Measurements from ENCODE around the gene SNRNP200. TPM values are rescaled to one million over a fixed set of nuclear protein-coding genes. Genes with fewer than 3 reads are reported as not detected.

SNRNP200 gene
- total RNA-seq, 1 experiment from 2014 or later, result 231 TPM

GRCh38 chr2:96319396-96319795 lies 14.1 kb upstream of the SNRNP200 start:
- ATAC-seq (no peak), DNase-seq (ENCODE audit: low read depth, low spot score) (no peak)
- no TSS peak for BruUV-seq (replicated peaks)
- H3K4me3 ChIP-seq (ENCODE audit: low read depth in 2 of 2, low read length in 2 of 2), result no peak overlapping the region
- intact Hi-C loops (cut with micrococcal nuclease; ENCODE audit: unreplicated experiment) (no loop called here), in situ Hi-C loops (cut with HindIII; ENCODE audit: low pct_unique_long_range_greater_than_20kb, low sequenced_read_pairs) (no loop called here)
- no peak overlapping the region for H3K27ac ChIP-seq (ENCODE audit: low read length)
- no peaks in the 10 kb centered on the region for H3K36me3 ChIP-seq (ENCODE audit: control insufficient read depth, insufficient read depth, low read length)
- ChIA-PET POLR2A (interaction anchor here (0.6 kb wide), 1 partner anchor 17 kb away, joined by 3 read pairs; no protein-coding TSS in a partner anchor), CTCF (no interaction called here)
- no peaks in the 10 kb centered on the region for H3K9me3 ChIP-seq (ENCODE audit: control insufficient read depth, insufficient read depth, low read depth, low read length)
- H3K4me1 ChIP-seq (ENCODE audit: control insufficient read depth, insufficient read depth, low read length), result peaks cover 26% of the 10 kb centered on the region
- TF ChIP-seq, protein P1, sequence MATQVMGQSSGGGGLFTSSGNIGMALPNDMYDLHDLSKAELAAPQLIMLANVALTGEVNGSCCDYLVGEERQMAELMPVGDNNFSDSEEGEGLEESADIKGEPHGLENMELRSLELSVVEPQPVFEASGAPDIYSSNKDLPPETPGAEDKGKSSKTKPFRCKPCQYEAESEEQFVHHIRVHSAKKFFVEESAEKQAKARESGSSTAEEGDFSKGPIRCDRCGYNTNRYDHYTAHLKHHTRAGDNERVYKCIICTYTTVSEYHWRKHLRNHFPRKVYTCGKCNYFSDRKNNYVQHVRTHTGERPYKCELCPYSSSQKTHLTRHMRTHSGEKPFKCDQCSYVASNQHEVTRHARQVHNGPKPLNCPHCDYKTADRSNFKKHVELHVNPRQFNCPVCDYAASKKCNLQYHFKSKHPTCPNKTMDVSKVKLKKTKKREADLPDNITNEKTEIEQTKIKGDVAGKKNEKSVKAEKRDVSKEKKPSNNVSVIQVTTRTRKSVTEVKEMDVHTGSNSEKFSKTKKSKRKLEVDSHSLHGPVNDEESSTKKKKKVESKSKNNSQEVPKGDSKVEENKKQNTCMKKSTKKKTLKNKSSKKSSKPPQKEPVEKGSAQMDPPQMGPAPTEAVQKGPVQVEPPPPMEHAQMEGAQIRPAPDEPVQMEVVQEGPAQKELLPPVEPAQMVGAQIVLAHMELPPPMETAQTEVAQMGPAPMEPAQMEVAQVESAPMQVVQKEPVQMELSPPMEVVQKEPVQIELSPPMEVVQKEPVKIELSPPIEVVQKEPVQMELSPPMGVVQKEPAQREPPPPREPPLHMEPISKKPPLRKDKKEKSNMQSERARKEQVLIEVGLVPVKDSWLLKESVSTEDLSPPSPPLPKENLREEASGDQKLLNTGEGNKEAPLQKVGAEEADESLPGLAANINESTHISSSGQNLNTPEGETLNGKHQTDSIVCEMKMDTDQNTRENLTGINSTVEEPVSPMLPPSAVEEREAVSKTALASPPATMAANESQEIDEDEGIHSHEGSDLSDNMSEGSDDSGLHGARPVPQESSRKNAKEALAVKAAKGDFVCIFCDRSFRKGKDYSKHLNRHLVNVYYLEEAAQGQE (IDR thresholded peaks at IDR 0.05; ENCODE audit: insufficient read depth in 1 of 2, low read depth in 2 of 2, low read length in 1 of 2), result no peak
- TF ChIP-seq TCF7L2 (IDR thresholded peaks at IDR 0.05; ENCODE audit: low read depth, low read length), result no peak
- TF ChIP-seq, protein P2, sequence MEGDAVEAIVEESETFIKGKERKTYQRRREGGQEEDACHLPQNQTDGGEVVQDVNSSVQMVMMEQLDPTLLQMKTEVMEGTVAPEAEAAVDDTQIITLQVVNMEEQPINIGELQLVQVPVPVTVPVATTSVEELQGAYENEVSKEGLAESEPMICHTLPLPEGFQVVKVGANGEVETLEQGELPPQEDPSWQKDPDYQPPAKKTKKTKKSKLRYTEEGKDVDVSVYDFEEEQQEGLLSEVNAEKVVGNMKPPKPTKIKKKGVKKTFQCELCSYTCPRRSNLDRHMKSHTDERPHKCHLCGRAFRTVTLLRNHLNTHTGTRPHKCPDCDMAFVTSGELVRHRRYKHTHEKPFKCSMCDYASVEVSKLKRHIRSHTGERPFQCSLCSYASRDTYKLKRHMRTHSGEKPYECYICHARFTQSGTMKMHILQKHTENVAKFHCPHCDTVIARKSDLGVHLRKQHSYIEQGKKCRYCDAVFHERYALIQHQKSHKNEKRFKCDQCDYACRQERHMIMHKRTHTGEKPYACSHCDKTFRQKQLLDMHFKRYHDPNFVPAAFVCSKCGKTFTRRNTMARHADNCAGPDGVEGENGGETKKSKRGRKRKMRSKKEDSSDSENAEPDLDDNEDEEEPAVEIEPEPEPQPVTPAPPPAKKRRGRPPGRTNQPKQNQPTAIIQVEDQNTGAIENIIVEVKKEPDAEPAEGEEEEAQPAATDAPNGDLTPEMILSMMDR (IDR thresholded peaks at IDR 0.05), result no peak
- TF ChIP-seq POLR2AphosphoS5 (IDR thresholded peaks at IDR 0.05; ENCODE audit: low read depth, low read length), result no peak
- TF ChIP-seq SIN3A (IDR thresholded peaks at IDR 0.05; ENCODE audit: borderline replicate concordance, insufficient read depth, low read depth, low read length), result no peak
- no peaks in the 10 kb centered on the region for H3K27me3 ChIP-seq (ENCODE audit: control insufficient read depth, insufficient read depth, low read length)

DNA sequence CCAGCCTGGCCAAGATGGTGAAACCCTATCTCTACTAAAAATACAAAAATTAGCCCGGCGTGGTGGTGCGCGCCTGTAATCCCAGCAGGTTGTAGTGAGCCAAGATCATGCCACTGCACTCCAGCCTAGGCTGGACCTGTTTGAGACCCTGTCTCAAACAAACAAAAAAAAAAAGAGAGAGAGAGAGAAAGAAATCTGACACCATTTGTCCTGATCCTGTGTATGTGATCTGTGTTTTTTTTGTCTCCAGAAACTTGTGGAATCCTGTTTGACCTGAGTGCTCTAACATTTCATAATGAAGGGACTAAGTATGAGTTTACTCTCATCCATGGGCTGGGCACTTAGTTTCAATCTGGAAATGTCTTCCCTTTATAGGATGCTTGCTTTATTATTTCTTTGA lies 13.4 kb upstream of the SNRNP200 start:
- H3K4me1 ChIP-seq (ENCODE audit: control insufficient read depth, insufficient read depth, low read length), result peaks cover 24% of the 10 kb centered on the region
- ATAC-seq, result no peak
- intact Hi-C loops (cut with micrococcal nuclease; ENCODE audit: unreplicated experiment), result no loop called here
- no TSS peak for BruUV-seq (replicated peaks)
- no peaks in the 10 kb centered on the region for H3K27me3 ChIP-seq (ENCODE audit: control insufficient read depth, insufficient read depth, low read length)
- no peak overlapping the region for H3K4me3 ChIP-seq (ENCODE audit: low read depth in 2 of 2, low read length in 2 of 2)
- in situ Hi-C loops (cut with HindIII; ENCODE audit: low pct_unique_long_range_greater_than_20kb, low sequenced_read_pairs), result no loop called here
- ChIA-PET CTCF (no interaction called here), POLR2A (no interaction called here)
- no peak for TF ChIP-seq TCF7L2 (IDR thresholded peaks at IDR 0.05; ENCODE audit: low read depth, low read length)
- no peak for TF ChIP-seq SIN3A (IDR thresholded peaks at IDR 0.05; ENCODE audit: borderline replicate concordance, insufficient read depth, low read depth, low read length)
- H3K36me3 ChIP-seq (ENCODE audit: control insufficient read depth, insufficient read depth, low read length), result no peaks in the 10 kb centered on the region
- DNase-seq (ENCODE audit: low read depth, low spot score), result no peak
- H3K27ac ChIP-seq (ENCODE audit: low read length), result peak overlapping the region; percentile 34; the same call in 1 of the 2 replicates
- no peaks in the 10 kb centered on the region for H3K9me3 ChIP-seq (ENCODE audit: control insufficient read depth, insufficient read depth, low read depth, low read length)

DNA sequence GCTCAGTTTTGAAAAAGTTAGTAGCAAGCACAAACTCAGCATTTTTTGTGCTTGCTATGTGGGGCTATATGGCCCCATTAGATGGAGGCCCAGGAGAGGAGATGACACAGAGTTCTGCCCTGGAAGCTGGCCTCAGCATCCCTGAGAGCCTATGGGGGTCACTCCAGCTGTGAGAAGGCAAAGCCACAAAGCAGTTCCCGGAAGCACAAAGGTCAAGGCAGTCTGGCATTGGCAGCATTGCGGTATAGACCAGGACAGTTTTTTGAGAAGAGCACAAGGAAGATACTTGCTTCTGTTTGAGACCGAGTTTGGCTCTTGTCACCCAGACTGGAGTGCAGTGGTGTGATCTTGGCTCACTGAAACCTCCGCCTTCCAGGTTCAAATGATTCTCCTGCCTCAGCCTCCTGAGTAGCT lies 12.2 kb upstream of the SNRNP200 start:
- no peak for DNase-seq (ENCODE audit: low read depth, low spot score)
- Histone ChIP-seq H3K36me3 (ENCODE audit: control insufficient read depth, insufficient read depth, low read length) (no peaks in the 10 kb centered on the region), H3K27me3 (ENCODE audit: control insufficient read depth, insufficient read depth, low read length) (no peaks in the 10 kb centered on the region), H3K27ac (ENCODE audit: low read length) (no peak overlapping the region), H3K4me3 (ENCODE audit: low read depth in 2 of 2, low read length in 2 of 2) (no peak overlapping the region), H3K9me3 (ENCODE audit: control insufficient read depth, insufficient read depth, low read depth, low read length) (no peaks in the 10 kb centered on the region), H3K4me1 (ENCODE audit: control insufficient read depth, insufficient read depth, low read length) (peaks cover 24% of the 10 kb centered on the region)
- no TSS peak for BruUV-seq (replicated peaks)
- no peak for ATAC-seq
- ChIA-PET POLR2A (no interaction called here), CTCF (no interaction called here)
- in situ Hi-C loops (cut with HindIII; ENCODE audit: low pct_unique_long_range_greater_than_20kb, low sequenced_read_pairs) (no loop called here), intact Hi-C loops (cut with micrococcal nuclease; ENCODE audit: unreplicated experiment) (no loop called here)
- no peak for TF ChIP-seq TCF7L2 (IDR thresholded peaks at IDR 0.05; ENCODE audit: low read depth, low read length)
- TF ChIP-seq, protein P2 (IDR thresholded peaks at IDR 0.05), result no peak
- TF ChIP-seq POLR2AphosphoS5 (IDR thresholded peaks at IDR 0.05; ENCODE audit: low read depth, low read length), result no peak
- TF ChIP-seq, protein P1 (IDR thresholded peaks at IDR 0.05; ENCODE audit: insufficient read depth in 1 of 2, low read depth in 2 of 2, low read length in 1 of 2), result no peak
- no peak for TF ChIP-seq SIN3A (IDR thresholded peaks at IDR 0.05; ENCODE audit: borderline replicate concordance, insufficient read depth, low read depth, low read length)

Measured in Panc1 (cell line).